Activated T-cell treated with anti-CD3 and anti-CD28 coated beads, Interleukin-2, amount 50 U/mL, for 24 hours (primary cell): Measurements from ENCODE around the gene ADGRD1.

Experiments used
- DNase-seq: peaks from one replicate; pipeline ENCODE4 v3.0.0-alpha.2; 2020
- H3K27ac Mint-ChIP-seq: 2 replicates; pipeline ENCODE4 v1.8.0; 2020; ENCODE audit warnings: mild to moderate bottlenecking, mixed read lengths
- H3K27me3 Mint-ChIP-seq: 2 replicates; pipeline ENCODE4 v1.8.0; 2020; ENCODE audit warnings: mixed read lengths
- H3K36me3 Mint-ChIP-seq: 2 replicates; pipeline ENCODE4 v1.8.0; 2020; ENCODE audit warnings: low read depth, mixed read lengths
- H3K4me1 Mint-ChIP-seq: 2 replicates; pipeline ENCODE4 v1.8.0; 2020; ENCODE audit warnings: low read depth, mixed read lengths
- H3K4me3 Mint-ChIP-seq: 2 replicates; pipeline ENCODE4 v1.8.0; 2020; ENCODE audit warnings: mild to moderate bottlenecking, moderate library complexity, mixed read lengths
- H3K9me3 Mint-ChIP-seq: 2 replicates; pipeline ENCODE4 v1.8.0; 2020; ENCODE audit warnings: mixed read lengths

Gene ADGRD1

DNA sequence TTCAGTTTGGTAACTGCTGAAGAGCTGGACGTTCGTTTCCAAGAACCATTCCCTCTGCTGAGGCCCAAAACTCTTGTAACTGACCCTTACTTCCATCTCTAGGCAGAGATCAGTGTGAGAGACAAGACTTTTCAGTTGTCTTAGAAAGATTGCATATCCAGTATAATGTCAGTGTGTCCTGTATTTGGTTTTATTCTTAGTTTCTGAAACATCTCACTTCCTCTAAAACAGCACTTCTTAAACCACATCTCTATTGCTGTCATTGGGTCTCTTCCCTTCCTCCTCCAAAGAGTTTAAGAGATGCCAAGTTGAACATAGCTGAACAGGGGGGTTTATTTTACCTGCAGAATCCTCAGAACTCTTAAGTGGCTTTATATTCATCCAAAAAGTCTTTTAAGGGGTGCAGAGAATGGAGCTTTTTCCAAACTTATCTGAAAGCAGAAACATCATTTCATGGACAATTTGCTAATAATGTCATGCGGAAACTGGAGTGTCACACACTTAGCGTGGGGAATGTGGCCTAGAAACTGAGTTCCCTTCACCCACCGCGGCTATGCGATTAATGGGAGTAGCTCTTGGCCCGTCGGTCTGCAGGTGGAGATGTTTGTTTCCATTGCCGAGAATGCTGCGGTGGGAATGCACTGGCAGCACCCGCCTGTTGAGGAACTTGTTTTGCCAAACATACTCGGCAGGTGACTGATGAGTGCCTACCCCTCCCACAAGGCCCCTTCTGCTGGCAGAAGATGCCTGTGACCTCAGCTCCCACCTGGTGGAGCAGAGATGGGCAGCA, 148.2 kb downstream of the ADGRD1 start:
- Mint-ChIP-seq H3K4me1 (peaks cover 18% of the 10 kb centered on the region), H3K9me3 (no peaks in the 10 kb centered on the region), H3K27ac (no peak overlapping the region), H3K27me3 (peaks cover 12% of the 10 kb centered on the region), H3K4me3 (no peak overlapping the region), H3K36me3 (no peaks in the 10 kb centered on the region)
- no peak for DNase-seq

- H3K4me1 Mint-ChIP-seq = peaks cover 18% of the 10 kb centered on the region
- no peaks in the 10 kb centered on the region for H3K9me3 Mint-ChIP-seq
- no peak overlapping the region for H3K27ac Mint-ChIP-seq
- H3K4me3 Mint-ChIP-seq = no peak overlapping the region
- no peak for DNase-seq
- peaks cover 12% of the 10 kb centered on the region for H3K27me3 Mint-ChIP-seq
- H3K36me3 Mint-ChIP-seq = no peaks in the 10 kb centered on the region
These were observed 148.8 kb downstream of the ADGRD1 start for GRCh38 chr12:131102493-131102931.

- H3K36me3 Mint-ChIP-seq = no peaks in the 10 kb centered on the region
- peak; percentile 26 for DNase-seq
- H3K4me3 Mint-ChIP-seq = no peak overlapping the region
- no peaks in the 10 kb centered on the region for H3K9me3 Mint-ChIP-seq
- no peak overlapping the region for H3K27ac Mint-ChIP-seq
- peaks cover 18% of the 10 kb centered on the region for H3K4me1 Mint-ChIP-seq
- H3K27me3 Mint-ChIP-seq = peaks cover 12% of the 10 kb centered on the region
These were observed 149.4 kb downstream of the ADGRD1 start for GRCh38 chr12:131102991-131103668.

- Mint-ChIP-seq H3K27me3 (peaks cover 12% of the 10 kb centered on the region), H3K27ac (no peak overlapping the region), H3K4me1 (peaks cover 18% of the 10 kb centered on the region), H3K9me3 (no peaks in the 10 kb centered on the region), H3K4me3 (no peak overlapping the region), H3K36me3 (no peaks in the 10 kb centered on the region)
- peak; percentile 27 for DNase-seq
These were observed 150.2 kb downstream of the ADGRD1 start for GRCh38 chr12:131103669-131104462.

GRCh38 chr12:131104463-131105350, 151.0 kb downstream of the ADGRD1 start:
- Mint-ChIP-seq H3K4me1 (peaks cover 20% of the 10 kb centered on the region), H3K9me3 (peaks cover 2% of the 10 kb centered on the region), H3K27ac (peak overlapping the region; percentile 57), H3K36me3 (no peaks in the 10 kb centered on the region), H3K27me3 (peaks cover 12% of the 10 kb centered on the region), H3K4me3 (no peak overlapping the region)
- DNase-seq = peak; percentile 89

GRCh38 chr12:131105351-131105735, 151.6 kb downstream of the ADGRD1 start:
- H3K27ac Mint-ChIP-seq = no peak overlapping the region

DNA sequence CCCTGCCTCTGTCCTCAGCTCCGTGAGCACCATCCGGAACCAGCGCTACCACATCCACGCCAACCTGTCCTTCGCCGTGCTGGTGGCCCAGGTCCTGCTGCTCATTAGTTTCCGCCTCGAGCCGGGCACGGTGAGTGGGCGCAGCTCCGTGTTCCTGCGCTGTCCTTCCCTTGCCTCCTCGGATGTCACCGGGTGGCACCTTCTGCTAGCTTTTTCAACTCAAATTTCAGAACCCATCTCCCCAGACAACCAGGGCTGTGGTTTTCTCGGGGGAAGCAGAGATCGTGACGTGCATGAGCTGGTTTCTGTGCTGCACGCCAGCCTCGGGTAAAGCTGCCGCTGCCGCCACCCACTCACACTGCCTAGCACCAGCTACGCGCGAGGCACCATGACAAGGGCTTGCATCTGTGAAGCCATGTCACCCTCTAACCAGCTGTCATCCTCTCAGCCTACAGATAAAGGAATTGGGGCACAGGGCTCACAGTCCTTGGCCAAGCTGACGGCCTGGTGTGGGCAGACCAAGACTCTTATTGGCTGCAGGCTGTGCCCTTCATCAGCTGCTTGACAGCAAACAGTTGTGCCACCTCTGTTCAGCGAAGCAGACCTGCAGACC, 152.1 kb downstream of the ADGRD1 start:
- Mint-ChIP-seq H3K9me3 (peaks cover 3% of the 10 kb centered on the region), H3K27me3 (peaks cover 12% of the 10 kb centered on the region), H3K4me1 (peaks cover 20% of the 10 kb centered on the region), H3K4me3 (peak overlapping the region; percentile 63), H3K36me3 (no peaks in the 10 kb centered on the region), H3K27ac (peak overlapping the region; percentile 72)
- peak; percentile 77 for DNase-seq

More at GRCh38 chr12:131105351-131105735, 151.6 kb downstream of the ADGRD1 start:
- no peaks in the 10 kb centered on the region for H3K36me3 Mint-ChIP-seq
- H3K27me3 Mint-ChIP-seq = peaks cover 12% of the 10 kb centered on the region
- H3K4me1 Mint-ChIP-seq = peaks cover 20% of the 10 kb centered on the region
- DNase-seq = no peak
- H3K9me3 Mint-ChIP-seq = peaks cover 3% of the 10 kb centered on the region
- H3K4me3 Mint-ChIP-seq = no peak overlapping the region

DNA sequence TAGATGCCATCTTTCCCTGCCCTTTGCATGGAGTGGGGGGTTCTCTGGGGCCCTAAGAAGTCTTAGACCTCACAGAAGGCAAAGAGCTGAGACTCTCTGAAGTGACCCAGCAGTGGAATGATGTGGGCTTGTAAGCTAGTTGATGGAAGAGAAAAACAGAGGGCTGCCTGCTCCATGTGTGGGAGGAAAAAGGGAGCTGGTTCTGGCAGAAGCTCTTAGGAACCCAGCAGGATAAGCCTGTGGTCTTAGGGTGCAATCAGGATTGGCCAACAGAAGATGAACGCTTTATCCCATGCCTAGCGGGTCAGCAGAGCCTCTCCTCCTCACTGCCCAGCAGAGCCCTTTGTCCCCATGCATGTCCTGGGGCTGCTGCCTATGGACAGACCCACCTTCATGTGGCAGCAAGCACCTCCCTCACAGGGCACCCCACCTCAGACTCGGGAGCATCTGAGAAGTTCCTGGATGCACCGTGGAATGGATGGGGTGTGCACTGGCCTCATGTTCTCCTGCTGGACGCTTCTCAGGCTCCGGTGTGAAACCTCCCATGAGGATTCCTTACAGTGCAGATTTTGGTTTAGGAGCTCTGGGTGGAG, 152.7 kb downstream of the ADGRD1 start:
- Mint-ChIP-seq H3K36me3 (no peaks in the 10 kb centered on the region), H3K4me3 (no peak overlapping the region), H3K4me1 (peaks cover 20% of the 10 kb centered on the region), H3K27me3 (peaks cover 12% of the 10 kb centered on the region), H3K9me3 (peaks cover 3% of the 10 kb centered on the region), H3K27ac (no peak overlapping the region)
- DNase-seq = no peak

GRCh38 chr12:131108177-131108955, 154.7 kb downstream of the ADGRD1 start:
- Mint-ChIP-seq H3K4me3 (no peak overlapping the region), H3K36me3 (no peaks in the 10 kb centered on the region), H3K27ac (no peak overlapping the region), H3K9me3 (peaks cover 3% of the 10 kb centered on the region), H3K4me1 (peaks cover 26% of the 10 kb centered on the region), H3K27me3 (peaks cover 12% of the 10 kb centered on the region)
- no peak for DNase-seq

GRCh38 chr12:131111446-131111845, 157.7 kb downstream of the ADGRD1 start:
- peaks cover 8% of the 10 kb centered on the region for H3K4me1 Mint-ChIP-seq
- no peaks in the 10 kb centered on the region for H3K36me3 Mint-ChIP-seq
- no peak overlapping the region for H3K27ac Mint-ChIP-seq
- peaks cover 19% of the 10 kb centered on the region for H3K27me3 Mint-ChIP-seq
- no peak overlapping the region for H3K4me3 Mint-ChIP-seq
- DNase-seq = no peak
- H3K9me3 Mint-ChIP-seq = peaks cover 3% of the 10 kb centered on the region

- Mint-ChIP-seq H3K27me3 (peaks cover 15% of the 10 kb centered on the region), H3K9me3 (peaks cover 3% of the 10 kb centered on the region), H3K27ac (no peak overlapping the region), H3K4me1 (peaks cover 8% of the 10 kb centered on the region), H3K4me3 (no peak overlapping the region), H3K36me3 (no peaks in the 10 kb centered on the region)
- DNase-seq = no peak
These were observed 158.3 kb downstream of the ADGRD1 start for GRCh38 chr12:131112021-131112420.

GRCh38 chr12:131112700-131113290, 159.1 kb downstream of the ADGRD1 start:
- Mint-ChIP-seq H3K27ac (no peak overlapping the region), H3K4me1 (peaks cover 8% of the 10 kb centered on the region), H3K9me3 (peaks cover 3% of the 10 kb centered on the region), H3K36me3 (no peaks in the 10 kb centered on the region), H3K4me3 (no peak overlapping the region), H3K27me3 (peaks cover 15% of the 10 kb centered on the region)
- no peak for DNase-seq
